Measurements from ENCODE around the gene EXOC4.

The EXOC4 gene

GRCh38 chr7:133961724-133962123 lies 708.8 kb downstream of the EXOC4 start:
- H3K4me3 ChIP-seq (ENCODE audit: low read length): no peak overlapping the region
- no peak for TF ChIP-seq CTCF (IDR thresholded peaks at IDR 0.05; ENCODE audit: insufficient read depth, low read depth, low read length, missing control alignments)
- DNase-seq (ENCODE audit: low read depth): no peak

GRCh38 chr7:133962646-133963045 lies 709.8 kb downstream of the EXOC4 start:
- DNase-seq (ENCODE audit: low read depth): no peak
- TF ChIP-seq CTCF (IDR thresholded peaks at IDR 0.05; ENCODE audit: insufficient read depth, low read depth, low read length, missing control alignments): no peak
- no peak overlapping the region for H3K4me3 ChIP-seq (ENCODE audit: low read length)

- TF ChIP-seq CTCF (IDR thresholded peaks at IDR 0.05; ENCODE audit: insufficient read depth, low read depth, low read length, missing control alignments): no peak
- no peak for DNase-seq (ENCODE audit: low read depth)
- H3K4me3 ChIP-seq (ENCODE audit: low read length): no peak overlapping the region
Measured at GRCh38 chr7:133963629-133964028, 710.8 kb downstream of the EXOC4 start.

GRCh38 chr7:133971625-133972024 lies 718.7 kb downstream of the EXOC4 start:
- no peak for DNase-seq (ENCODE audit: low read depth)
- H3K4me3 ChIP-seq (ENCODE audit: low read length): no peak overlapping the region
- no peak for TF ChIP-seq CTCF (IDR thresholded peaks at IDR 0.05; ENCODE audit: insufficient read depth, low read depth, low read length, missing control alignments)

GRCh38 chr7:133973710-133974109 lies 720.8 kb downstream of the EXOC4 start:
- DNase-seq (ENCODE audit: low read depth): no peak
- TF ChIP-seq CTCF (IDR thresholded peaks at IDR 0.05; ENCODE audit: insufficient read depth, low read depth, low read length, missing control alignments): no peak

GRCh38 chr7:133975130-133975529 lies 722.3 kb downstream of the EXOC4 start:
- TF ChIP-seq CTCF (IDR thresholded peaks at IDR 0.05; ENCODE audit: insufficient read depth, low read depth, low read length, missing control alignments): no peak
- no peak overlapping the region for H3K4me3 ChIP-seq (ENCODE audit: low read length)
- DNase-seq (ENCODE audit: low read depth): no peak

More at GRCh38 chr7:133973710-133974109, 720.8 kb downstream of the EXOC4 start:
- H3K4me3 ChIP-seq (ENCODE audit: low read length): no peak overlapping the region

GRCh38 chr7:133976140-133976539 lies 723.3 kb downstream of the EXOC4 start:
- DNase-seq (ENCODE audit: low read depth): no peak
- H3K4me3 ChIP-seq (ENCODE audit: low read length): no peak overlapping the region
- no peak for TF ChIP-seq CTCF (IDR thresholded peaks at IDR 0.05; ENCODE audit: insufficient read depth, low read depth, low read length, missing control alignments)
